ENCODE measurements around the gene PSEN2. TPM values are rescaled to one million over a fixed set of nuclear protein-coding genes. Genes with fewer than 3 reads are reported as not detected.

PSEN2 gene
- total RNA-seq, 1 donor from 2014 or later = 173 TPM

GRCh38 chr1:226874579-226875425, 4.4 kb downstream of the PSEN2 start:
- Histone ChIP-seq H3K4me3 (ENCODE audit: low read length in 3 of 3) (no peak overlapping the region), H3K27ac (ENCODE audit: low read depth, low read length) (no peak overlapping the region), H3K9ac (ENCODE audit: low read depth in 1 of 3, low read length in 3 of 3) (peak overlapping the region in 1 of 3 donors; percentile 22), H3K9me3 (ENCODE audit: control insufficient read depth in 3 of 3, low read length in 3 of 3) (no peaks in the 10 kb centered on the region), H3K36me3 (ENCODE audit: control insufficient read depth in 3 of 3, insufficient read depth in 3 of 3, low read length in 3 of 3) (peaks cover 7 to 33% (median 20%) of the 10 kb centered on the region in 3 donors), H3K27me3 (ENCODE audit: control insufficient read depth in 3 of 3, insufficient read depth in 3 of 3, low read length in 3 of 3) (no peaks in the 10 kb centered on the region), H3K4me1 (ENCODE audit: control insufficient read depth in 3 of 3, insufficient read depth in 3 of 3, low read length in 3 of 3) (peaks cover 25 to 27% (median 26%) of the 10 kb centered on the region in 3 donors)

GRCh38 chr1:226875641-226876295, 5.4 kb downstream of the PSEN2 start:
- Histone ChIP-seq H3K27me3 (ENCODE audit: control insufficient read depth in 3 of 3, insufficient read depth in 3 of 3, low read length in 3 of 3) (no peaks in the 10 kb centered on the region), H3K9ac (ENCODE audit: low read depth in 1 of 3, low read length in 3 of 3) (no peak overlapping the region), H3K4me3 (ENCODE audit: low read length in 3 of 3) (no peak overlapping the region), H3K9me3 (ENCODE audit: control insufficient read depth in 3 of 3, low read length in 3 of 3) (no peaks in the 10 kb centered on the region), H3K36me3 (ENCODE audit: control insufficient read depth in 3 of 3, insufficient read depth in 3 of 3, low read length in 3 of 3) (peaks cover 12 to 33% (median 26%) of the 10 kb centered on the region in 3 donors), H3K27ac (ENCODE audit: low read depth, low read length) (no peak overlapping the region), H3K4me1 (ENCODE audit: control insufficient read depth in 3 of 3, insufficient read depth in 3 of 3, low read length in 3 of 3) (peaks cover 23 to 27% (median 23%) of the 10 kb centered on the region in 3 donors)

GRCh38 chr1:226877669-226878068, 7.3 kb downstream of the PSEN2 start:
- Histone ChIP-seq H3K27me3 (ENCODE audit: control insufficient read depth in 3 of 3, insufficient read depth in 3 of 3, low read length in 3 of 3) (no peaks in the 10 kb centered on the region), H3K36me3 (ENCODE audit: control insufficient read depth in 3 of 3, insufficient read depth in 3 of 3, low read length in 3 of 3) (peaks cover 17 to 42% (median 35%) of the 10 kb centered on the region in 3 donors), H3K4me3 (ENCODE audit: low read length in 3 of 3) (no peak overlapping the region), H3K9ac (ENCODE audit: low read depth in 1 of 3, low read length in 3 of 3) (no peak overlapping the region), H3K4me1 (ENCODE audit: control insufficient read depth in 3 of 3, insufficient read depth in 3 of 3, low read length in 3 of 3) (peaks cover 15 to 18% (median 15%) of the 10 kb centered on the region in 3 donors), H3K27ac (ENCODE audit: low read depth, low read length) (no peak overlapping the region), H3K9me3 (ENCODE audit: control insufficient read depth in 3 of 3, low read length in 3 of 3) (no peaks in the 10 kb centered on the region)

GRCh38 chr1:226880372-226881287, 10.2 kb downstream of the PSEN2 start:
- Histone ChIP-seq H3K9ac (ENCODE audit: low read depth in 1 of 3, low read length in 3 of 3) (no peak overlapping the region), H3K4me1 (ENCODE audit: control insufficient read depth in 3 of 3, insufficient read depth in 3 of 3, low read length in 3 of 3) (peaks cover 12 to 21% (median 18%) of the 10 kb centered on the region in 3 donors), H3K36me3 (ENCODE audit: control insufficient read depth in 3 of 3, insufficient read depth in 3 of 3, low read length in 3 of 3) (peaks cover 24 to 45% (median 39%) of the 10 kb centered on the region in 3 donors), H3K27me3 (ENCODE audit: control insufficient read depth in 3 of 3, insufficient read depth in 3 of 3, low read length in 3 of 3) (no peaks in the 10 kb centered on the region), H3K27ac (ENCODE audit: low read depth, low read length) (no peak overlapping the region), H3K9me3 (ENCODE audit: control insufficient read depth in 3 of 3, low read length in 3 of 3) (no peaks in the 10 kb centered on the region), H3K4me3 (ENCODE audit: low read length in 3 of 3) (no peak overlapping the region)

GRCh38 chr1:226881515-226882185, 11.2 kb downstream of the PSEN2 start:
- H3K9me3 ChIP-seq (ENCODE audit: control insufficient read depth in 3 of 3, low read length in 3 of 3) = no peaks in the 10 kb centered on the region
- H3K4me1 ChIP-seq (ENCODE audit: control insufficient read depth in 3 of 3, insufficient read depth in 3 of 3, low read length in 3 of 3) = peaks cover 12 to 26% (median 18%) of the 10 kb centered on the region in 3 donors
- H3K27me3 ChIP-seq (ENCODE audit: control insufficient read depth in 3 of 3, insufficient read depth in 3 of 3, low read length in 3 of 3) = no peaks in the 10 kb centered on the region
- H3K4me3 ChIP-seq (ENCODE audit: low read length in 3 of 3) = peak overlapping the region in 1 of 3 donors; percentile 31
- H3K9ac ChIP-seq (ENCODE audit: low read depth in 1 of 3, low read length in 3 of 3) = no peak overlapping the region
- H3K36me3 ChIP-seq (ENCODE audit: control insufficient read depth in 3 of 3, insufficient read depth in 3 of 3, low read length in 3 of 3) = peaks cover 31 to 41% (median 35%) of the 10 kb centered on the region in 3 donors
- no peak overlapping the region for H3K27ac ChIP-seq (ENCODE audit: low read depth, low read length)

GRCh38 chr1:226882187-226882586, 11.8 kb downstream of the PSEN2 start:
- Histone ChIP-seq H3K27me3 (ENCODE audit: control insufficient read depth in 3 of 3, insufficient read depth in 3 of 3, low read length in 3 of 3) (no peaks in the 10 kb centered on the region), H3K4me1 (ENCODE audit: control insufficient read depth in 3 of 3, insufficient read depth in 3 of 3, low read length in 3 of 3) (peaks cover 12 to 26% (median 18%) of the 10 kb centered on the region in 3 donors), H3K9me3 (ENCODE audit: control insufficient read depth in 3 of 3, low read length in 3 of 3) (no peaks in the 10 kb centered on the region), H3K27ac (ENCODE audit: low read depth, low read length) (peak overlapping the region; percentile 11), H3K4me3 (ENCODE audit: low read length in 3 of 3) (peak overlapping the region; percentile 5 to 31 (median 31)), H3K9ac (ENCODE audit: low read depth in 1 of 3, low read length in 3 of 3) (peak overlapping the region in 1 of 3 donors; percentile 28), H3K36me3 (ENCODE audit: control insufficient read depth in 3 of 3, insufficient read depth in 3 of 3, low read length in 3 of 3) (peaks cover 25 to 35% (median 33%) of the 10 kb centered on the region in 3 donors)

- Histone ChIP-seq H3K9ac (ENCODE audit: low read depth in 1 of 3, low read length in 3 of 3) (peak overlapping the region; percentile 6 to 36 (median 28)), H3K27ac (ENCODE audit: low read depth, low read length) (peak overlapping the region; percentile 11), H3K9me3 (ENCODE audit: control insufficient read depth in 3 of 3, low read length in 3 of 3) (no peaks in the 10 kb centered on the region), H3K4me3 (ENCODE audit: low read length in 3 of 3) (peak overlapping the region in 2 of 3 donors; percentile 31 to 53), H3K36me3 (ENCODE audit: control insufficient read depth in 3 of 3, insufficient read depth in 3 of 3, low read length in 3 of 3) (peaks cover 25 to 36% (median 33%) of the 10 kb centered on the region in 3 donors), H3K4me1 (ENCODE audit: control insufficient read depth in 3 of 3, insufficient read depth in 3 of 3, low read length in 3 of 3) (peaks cover 12 to 26% (median 18%) of the 10 kb centered on the region in 3 donors), H3K27me3 (ENCODE audit: control insufficient read depth in 3 of 3, insufficient read depth in 3 of 3, low read length in 3 of 3) (no peaks in the 10 kb centered on the region)
Observed at GRCh38 chr1:226882631-226883409, 12.4 kb downstream of the PSEN2 start.

- Histone ChIP-seq H3K36me3 (ENCODE audit: control insufficient read depth in 3 of 3, insufficient read depth in 3 of 3, low read length in 3 of 3) (peaks cover 25 to 38% (median 35%) of the 10 kb centered on the region in 3 donors), H3K27ac (ENCODE audit: low read depth, low read length) (no peak overlapping the region), H3K9me3 (ENCODE audit: control insufficient read depth in 3 of 3, low read length in 3 of 3) (no peaks in the 10 kb centered on the region), H3K27me3 (ENCODE audit: control insufficient read depth in 3 of 3, insufficient read depth in 3 of 3, low read length in 3 of 3) (no peaks in the 10 kb centered on the region), H3K4me3 (ENCODE audit: low read length in 3 of 3) (no peak overlapping the region), H3K4me1 (ENCODE audit: control insufficient read depth in 3 of 3, insufficient read depth in 3 of 3, low read length in 3 of 3) (peaks cover 12 to 26% (median 18%) of the 10 kb centered on the region in 3 donors), H3K9ac (ENCODE audit: low read depth in 1 of 3, low read length in 3 of 3) (no peak overlapping the region)
Observed at GRCh38 chr1:226883630-226884029, 13.2 kb downstream of the PSEN2 start.
